GM23338 (cell line): ENCODE measurements around the gene CYTH1. TPM values are rescaled to one million over a fixed set of nuclear protein-coding genes. Genes with fewer than 3 reads are reported as not detected.

Experiments
- ATAC-seq: fragments of 200-7000 bp; cut with Tn5 transposase; 3 replicates; pipeline ENCODE4 v1.9.1; 2020
- DNase-seq: peaks from one replicate; pipeline ENCODE4 v3.0.0-alpha.2; 2015; ENCODE audit warnings: low spot score
- H2AFZ ChIP-seq: fragments of 200-600 bp; sonication (generic); 2 replicates; pipeline ENCODE4 v1.8.0; 2016; ENCODE audit warnings: antibody characterized with exemption, mild to moderate bottlenecking, moderate library complexity
- H3F3A ChIP-seq: fragments of 200-600 bp; sonication (generic); replicated peaks from 2 replicates; pipeline ENCODE4 v1.8.0; 2017; ENCODE audit warnings: antibody characterized with exemption, mixed run types, low read depth
- H3K27ac ChIP-seq: fragments of 200-600 bp; sonication (generic); 2 replicates; pipeline ENCODE4 v1.6.1; 2016; ENCODE audit warnings: low read depth
- H3K27me3 ChIP-seq: fragments of 200-600 bp; sonication (generic); 2 replicates; pipeline ENCODE4 v1.8.0; 2016; ENCODE audit warnings: mild to moderate bottlenecking, mixed run types, moderate library complexity; ENCODE audit not compliant: insufficient read depth
- H3K36me3 ChIP-seq: fragments of 200-600 bp; sonication (generic); 2 replicates; pipeline ENCODE4 v1.8.0; 2016; ENCODE audit warnings: mild to moderate bottlenecking; ENCODE audit not compliant: insufficient read depth
- H3K4me1 ChIP-seq: fragments of 200-600 bp; sonication (generic); 2 replicates; pipeline ENCODE4 v1.8.0; 2016; ENCODE audit warnings: mild to moderate bottlenecking, moderate library complexity; ENCODE audit not compliant: insufficient read depth
- H3K4me2 ChIP-seq: fragments of 200-600 bp; sonication (generic); 2 replicates; pipeline ENCODE4 v1.7.1; 2017; ENCODE audit warnings: mixed run types
- H3K4me3 ChIP-seq: fragments of 200-600 bp; sonication (generic); 2 replicates; pipeline ENCODE4 v1.6.1; 2016; ENCODE audit warnings: mixed run types
- H3K79me2 ChIP-seq: fragments of 200-600 bp; sonication (generic); replicated peaks from 2 replicates; pipeline ENCODE4 v1.8.0; 2017; ENCODE audit warnings: mild to moderate bottlenecking; ENCODE audit not compliant: insufficient read depth
- H3K9me2 ChIP-seq: fragments of 200-600 bp; sonication (generic); 2 replicates; pipeline ENCODE4 v1.8.0; 2017; ENCODE audit not compliant: insufficient read depth
- H4K20me1 ChIP-seq: fragments of 200-600 bp; sonication (generic); replicated peaks from 2 replicates; pipeline ENCODE4 v1.8.0; 2017; ENCODE audit warnings: mild to moderate bottlenecking; ENCODE audit not compliant: insufficient read depth
- H3K27ac Mint-ChIP-seq: 2 replicates; pipeline ENCODE4 v1.8.0; 2020; ENCODE audit warnings: inconsistent platforms, mild to moderate bottlenecking, moderate library complexity, mixed read lengths
- H3K27me3 Mint-ChIP-seq: 3 replicates; pipeline ENCODE4 v1.8.0; 2022; ENCODE audit warnings: low read depth, mild to moderate bottlenecking, moderate library complexity, mixed read lengths, inconsistent platforms; ENCODE audit not compliant: insufficient read depth, poor library complexity
- H3K36me3 Mint-ChIP-seq: 3 replicates; pipeline ENCODE4 v1.8.0; 2021; ENCODE audit warnings: low read depth, mild to moderate bottlenecking, inconsistent platforms, moderate library complexity, mixed read lengths
- H3K4me1 Mint-ChIP-seq: 3 replicates; pipeline ENCODE4 v1.8.0; 2020; ENCODE audit warnings: mild to moderate bottlenecking, inconsistent platforms, mixed read lengths
- H3K4me3 Mint-ChIP-seq: 3 replicates; pipeline ENCODE4 v1.8.0; 2021; ENCODE audit warnings: moderate library complexity, mild to moderate bottlenecking, inconsistent platforms, mixed read lengths
- H3K9me3 Mint-ChIP-seq: 3 replicates; pipeline ENCODE4 v1.8.0; 2020; ENCODE audit warnings: moderate library complexity, mild to moderate bottlenecking, inconsistent platforms, mixed read lengths
- CREB1 ChIP-seq: fragments of 250-450 bp; sonication (Bioruptor Pico); IDR thresholded peaks from 2 replicates; pipeline ENCODE4 v1.5.0; 2020; ENCODE audit warnings: low read depth, mild to moderate bottlenecking, moderate library complexity
- EZH2 ChIP-seq: fragments of 200-600 bp; sonication (generic); IDR thresholded peaks from one replicate; pipeline ENCODE4 v1.8.0; 2017; ENCODE audit warnings: antibody characterized with exemption, mild to moderate bottlenecking, low read depth; ENCODE audit not compliant: unreplicated experiment
- EZH2phosphoT487 ChIP-seq: fragments of 200-600 bp; sonication (generic); IDR thresholded peaks from one replicate; pipeline ENCODE4 v1.8.1; 2018; ENCODE audit warnings: antibody characterized with exemption; ENCODE audit not compliant: unreplicated experiment
- JUNB ChIP-seq: IDR thresholded peaks from one replicate; pipeline ENCODE4 v1.6.1; 2016; ENCODE audit warnings: antibody characterized with exemption; ENCODE audit not compliant: unreplicated experiment
- NANOG ChIP-seq: IDR thresholded peaks from 2 replicates; pipeline ENCODE4 v1.6.1; 2016; ENCODE audit warnings: antibody characterized with exemption, borderline replicate concordance
- POLR2AphosphoS5 ChIP-seq: IDR thresholded peaks from 2 replicates; pipeline ENCODE4 v1.6.1; 2016; ENCODE audit warnings: antibody characterized with exemption, low read depth
- STAT1 ChIP-seq: IDR thresholded peaks from one replicate; pipeline ENCODE4 v1.6.1; 2016; ENCODE audit warnings: antibody characterized with exemption; ENCODE audit not compliant: unreplicated experiment
- ZNF114 ChIP-seq: fragments of 250-450 bp; sonication (Bioruptor Pico); IDR thresholded peaks from 2 replicates; pipeline ENCODE4 v1.5.0; 2020; ENCODE audit warnings: mild to moderate bottlenecking, moderate library complexity
- ZNF331 ChIP-seq: fragments of 250-450 bp; sonication (Bioruptor Pico); IDR thresholded peaks from 2 replicates; pipeline ENCODE4 v1.5.0; 2020; ENCODE audit warnings: low read depth, mild to moderate bottlenecking, moderate library complexity
- polyA plus RNA-seq: library from polyadenylated mRNA; unstranded; fragments of >200 nt; fragmentation: Nextera tagmentation; extraction: Ambion mirVana; gene quantifications from 2 replicates; pipeline ENCODE4 v1.2.1, GENCODE V29; 2016
- total RNA-seq: library from RNA; depleted of rRNA; stranded (reverse); fragments of >200 nt; shearing (Covaris generic); gene quantifications from 2 replicates; pipeline ENCODE4 v1.2.3, GENCODE V29; 2014
- TF ChIP-seq, protein P1 (sequence below), 2 experiments: fragments of 200-600 bp in 1 of 2; sonication (generic) in 1 of 2; conservative IDR thresholded peaks; 2 replicates each; pipeline versions ENCODE4 v1.5.1 to v1.6.1; 2016 to 2017; ENCODE audit warnings: antibody characterized with exemption in 2 of 2, low read depth in 2 of 2, mild to moderate bottlenecking in 2 of 2, moderate library complexity in 1 of 2
- TF ChIP-seq, protein P2 (sequence below): fragments of 250-450 bp; sonication (Bioruptor Pico); IDR thresholded peaks from 2 replicates; pipeline ENCODE4 v1.5.0; 2020; ENCODE audit warnings: mild to moderate bottlenecking, moderate library complexity
- TF ChIP-seq, protein P3 (sequence below): IDR thresholded peaks from one replicate; pipeline ENCODE4 v1.6.1; 2018; ENCODE audit warnings: antibody characterized with exemption; ENCODE audit not compliant: unreplicated experiment
- TF ChIP-seq, protein P4 (sequence below): IDR thresholded peaks from 2 replicates; pipeline ENCODE4 v1.6.1; 2016; ENCODE audit warnings: antibody characterized with exemption

CYTH1 gene
- total and polyA plus RNA-seq, 2 experiments from 2014 or later, result 13.8 to 14.5 TPM

DNA sequence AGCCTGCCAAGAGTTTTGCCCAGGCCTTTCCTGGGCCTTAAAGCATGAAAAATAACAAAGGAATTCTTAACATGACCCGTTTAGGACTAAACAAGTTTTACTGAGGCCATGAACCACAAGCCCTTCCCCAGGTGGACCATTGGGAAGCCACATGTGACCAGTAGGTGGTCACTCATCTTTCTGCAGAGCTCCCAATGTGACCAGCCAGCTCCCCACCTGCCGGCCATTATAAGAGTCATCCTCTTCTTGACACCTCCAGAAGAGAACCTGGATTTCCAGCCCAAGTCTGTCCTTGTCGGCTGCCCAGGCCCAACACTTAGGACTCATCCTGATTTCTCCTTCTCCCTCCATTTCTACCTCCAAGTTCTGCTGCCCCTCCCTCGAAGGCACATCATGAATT is 113.2 kb downstream of the CYTH1 start:
- peaks cover 11% of the 10 kb centered on the region for H3K36me3 Mint-ChIP-seq
- ATAC-seq (no peak), DNase-seq (no peak)
- H3K36me3 ChIP-seq, result no peaks in the 10 kb centered on the region
- H3K27me3 ChIP-seq, result no peaks in the 10 kb centered on the region
- H3K27ac ChIP-seq, result no peak overlapping the region
- TF ChIP-seq CREB1 (CRISPR knock-in tag) (no peak), POLR2AphosphoS5 (no peak), ZNF114 (CRISPR knock-in tag) (no peak), EZH2 (no peak), JUNB (no peak), NANOG (no peak), EZH2phosphoT487 (no peak), ZNF331 (CRISPR knock-in tag) (no peak), STAT1 (no peak)
- TF ChIP-seq, protein P1, sequence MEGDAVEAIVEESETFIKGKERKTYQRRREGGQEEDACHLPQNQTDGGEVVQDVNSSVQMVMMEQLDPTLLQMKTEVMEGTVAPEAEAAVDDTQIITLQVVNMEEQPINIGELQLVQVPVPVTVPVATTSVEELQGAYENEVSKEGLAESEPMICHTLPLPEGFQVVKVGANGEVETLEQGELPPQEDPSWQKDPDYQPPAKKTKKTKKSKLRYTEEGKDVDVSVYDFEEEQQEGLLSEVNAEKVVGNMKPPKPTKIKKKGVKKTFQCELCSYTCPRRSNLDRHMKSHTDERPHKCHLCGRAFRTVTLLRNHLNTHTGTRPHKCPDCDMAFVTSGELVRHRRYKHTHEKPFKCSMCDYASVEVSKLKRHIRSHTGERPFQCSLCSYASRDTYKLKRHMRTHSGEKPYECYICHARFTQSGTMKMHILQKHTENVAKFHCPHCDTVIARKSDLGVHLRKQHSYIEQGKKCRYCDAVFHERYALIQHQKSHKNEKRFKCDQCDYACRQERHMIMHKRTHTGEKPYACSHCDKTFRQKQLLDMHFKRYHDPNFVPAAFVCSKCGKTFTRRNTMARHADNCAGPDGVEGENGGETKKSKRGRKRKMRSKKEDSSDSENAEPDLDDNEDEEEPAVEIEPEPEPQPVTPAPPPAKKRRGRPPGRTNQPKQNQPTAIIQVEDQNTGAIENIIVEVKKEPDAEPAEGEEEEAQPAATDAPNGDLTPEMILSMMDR (conservative IDR thresholded peaks at IDR 0.05; ENCODE audit: low read depth in 2 of 2), result no peak
- TF ChIP-seq, protein P2, sequence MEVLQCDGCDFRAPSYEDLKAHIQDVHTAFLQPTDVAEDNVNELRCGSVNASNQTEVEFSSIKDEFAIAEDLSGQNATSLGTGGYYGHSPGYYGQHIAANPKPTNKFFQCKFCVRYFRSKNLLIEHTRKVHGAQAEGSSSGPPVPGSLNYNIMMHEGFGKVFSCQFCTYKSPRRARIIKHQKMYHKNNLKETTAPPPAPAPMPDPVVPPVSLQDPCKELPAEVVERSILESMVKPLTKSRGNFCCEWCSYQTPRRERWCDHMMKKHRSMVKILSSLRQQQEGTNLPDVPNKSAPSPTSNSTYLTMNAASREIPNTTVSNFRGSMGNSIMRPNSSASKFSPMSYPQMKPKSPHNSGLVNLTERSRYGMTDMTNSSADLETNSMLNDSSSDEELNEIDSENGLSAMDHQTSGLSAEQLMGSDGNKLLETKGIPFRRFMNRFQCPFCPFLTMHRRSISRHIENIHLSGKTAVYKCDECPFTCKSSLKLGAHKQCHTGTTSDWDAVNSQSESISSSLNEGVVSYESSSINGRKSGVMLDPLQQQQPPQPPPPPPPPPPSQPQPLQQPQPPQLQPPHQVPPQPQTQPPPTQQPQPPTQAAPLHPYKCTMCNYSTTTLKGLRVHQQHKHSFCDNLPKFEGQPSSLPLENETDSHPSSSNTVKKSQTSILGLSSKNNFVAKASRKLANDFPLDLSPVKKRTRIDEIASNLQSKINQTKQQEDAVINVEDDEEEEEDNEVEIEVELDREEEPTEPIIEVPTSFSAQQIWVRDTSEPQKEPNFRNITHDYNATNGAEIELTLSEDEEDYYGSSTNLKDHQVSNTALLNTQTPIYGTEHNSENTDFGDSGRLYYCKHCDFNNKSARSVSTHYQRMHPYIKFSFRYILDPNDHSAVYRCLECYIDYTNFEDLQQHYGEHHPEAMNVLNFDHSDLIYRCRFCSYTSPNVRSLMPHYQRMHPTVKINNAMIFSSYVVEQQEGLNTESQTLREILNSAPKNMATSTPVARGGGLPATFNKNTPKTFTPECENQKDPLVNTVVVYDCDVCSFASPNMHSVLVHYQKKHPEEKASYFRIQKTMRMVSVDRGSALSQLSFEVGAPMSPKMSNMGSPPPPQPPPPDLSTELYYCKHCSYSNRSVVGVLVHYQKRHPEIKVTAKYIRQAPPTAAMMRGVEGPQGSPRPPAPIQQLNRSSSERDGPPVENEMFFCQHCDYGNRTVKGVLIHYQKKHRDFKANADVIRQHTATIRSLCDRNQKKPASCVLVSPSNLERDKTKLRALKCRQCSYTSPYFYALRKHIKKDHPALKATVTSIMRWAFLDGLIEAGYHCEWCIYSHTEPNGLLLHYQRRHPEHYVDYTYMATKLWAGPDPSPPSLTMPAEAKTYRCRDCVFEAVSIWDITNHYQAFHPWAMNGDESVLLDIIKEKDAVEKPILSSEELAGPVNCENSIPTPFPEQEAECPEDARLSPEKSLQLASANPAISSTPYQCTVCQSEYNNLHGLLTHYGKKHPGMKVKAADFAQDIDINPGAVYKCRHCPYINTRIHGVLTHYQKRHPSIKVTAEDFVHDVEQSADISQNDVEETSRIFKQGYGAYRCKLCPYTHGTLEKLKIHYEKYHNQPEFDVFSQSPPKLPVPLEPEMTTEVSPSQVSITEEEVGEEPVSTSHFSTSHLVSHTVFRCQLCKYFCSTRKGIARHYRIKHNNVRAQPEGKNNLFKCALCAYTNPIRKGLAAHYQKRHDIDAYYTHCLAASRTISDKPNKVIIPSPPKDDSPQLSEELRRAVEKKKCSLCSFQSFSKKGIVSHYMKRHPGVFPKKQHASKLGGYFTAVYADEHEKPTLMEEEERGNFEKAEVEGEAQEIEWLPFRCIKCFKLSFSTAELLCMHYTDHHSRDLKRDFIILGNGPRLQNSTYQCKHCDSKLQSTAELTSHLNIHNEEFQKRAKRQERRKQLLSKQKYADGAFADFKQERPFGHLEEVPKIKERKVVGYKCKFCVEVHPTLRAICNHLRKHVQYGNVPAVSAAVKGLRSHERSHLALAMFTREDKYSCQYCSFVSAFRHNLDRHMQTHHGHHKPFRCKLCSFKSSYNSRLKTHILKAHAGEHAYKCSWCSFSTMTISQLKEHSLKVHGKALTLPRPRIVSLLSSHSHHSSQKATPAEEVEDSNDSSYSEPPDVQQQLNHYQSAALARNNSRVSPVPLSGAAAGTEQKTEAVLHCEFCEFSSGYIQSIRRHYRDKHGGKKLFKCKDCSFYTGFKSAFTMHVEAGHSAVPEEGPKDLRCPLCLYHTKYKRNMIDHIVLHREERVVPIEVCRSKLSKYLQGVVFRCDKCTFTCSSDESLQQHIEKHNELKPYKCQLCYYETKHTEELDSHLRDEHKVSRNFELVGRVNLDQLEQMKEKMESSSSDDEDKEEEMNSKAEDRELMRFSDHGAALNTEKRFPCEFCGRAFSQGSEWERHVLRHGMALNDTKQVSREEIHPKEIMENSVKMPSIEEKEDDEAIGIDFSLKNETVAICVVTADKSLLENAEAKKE (CRISPR knock-in tag), result no peak
- TF ChIP-seq, protein P3, sequence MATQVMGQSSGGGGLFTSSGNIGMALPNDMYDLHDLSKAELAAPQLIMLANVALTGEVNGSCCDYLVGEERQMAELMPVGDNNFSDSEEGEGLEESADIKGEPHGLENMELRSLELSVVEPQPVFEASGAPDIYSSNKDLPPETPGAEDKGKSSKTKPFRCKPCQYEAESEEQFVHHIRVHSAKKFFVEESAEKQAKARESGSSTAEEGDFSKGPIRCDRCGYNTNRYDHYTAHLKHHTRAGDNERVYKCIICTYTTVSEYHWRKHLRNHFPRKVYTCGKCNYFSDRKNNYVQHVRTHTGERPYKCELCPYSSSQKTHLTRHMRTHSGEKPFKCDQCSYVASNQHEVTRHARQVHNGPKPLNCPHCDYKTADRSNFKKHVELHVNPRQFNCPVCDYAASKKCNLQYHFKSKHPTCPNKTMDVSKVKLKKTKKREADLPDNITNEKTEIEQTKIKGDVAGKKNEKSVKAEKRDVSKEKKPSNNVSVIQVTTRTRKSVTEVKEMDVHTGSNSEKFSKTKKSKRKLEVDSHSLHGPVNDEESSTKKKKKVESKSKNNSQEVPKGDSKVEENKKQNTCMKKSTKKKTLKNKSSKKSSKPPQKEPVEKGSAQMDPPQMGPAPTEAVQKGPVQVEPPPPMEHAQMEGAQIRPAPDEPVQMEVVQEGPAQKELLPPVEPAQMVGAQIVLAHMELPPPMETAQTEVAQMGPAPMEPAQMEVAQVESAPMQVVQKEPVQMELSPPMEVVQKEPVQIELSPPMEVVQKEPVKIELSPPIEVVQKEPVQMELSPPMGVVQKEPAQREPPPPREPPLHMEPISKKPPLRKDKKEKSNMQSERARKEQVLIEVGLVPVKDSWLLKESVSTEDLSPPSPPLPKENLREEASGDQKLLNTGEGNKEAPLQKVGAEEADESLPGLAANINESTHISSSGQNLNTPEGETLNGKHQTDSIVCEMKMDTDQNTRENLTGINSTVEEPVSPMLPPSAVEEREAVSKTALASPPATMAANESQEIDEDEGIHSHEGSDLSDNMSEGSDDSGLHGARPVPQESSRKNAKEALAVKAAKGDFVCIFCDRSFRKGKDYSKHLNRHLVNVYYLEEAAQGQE, result no peak
- TF ChIP-seq, protein P4, sequence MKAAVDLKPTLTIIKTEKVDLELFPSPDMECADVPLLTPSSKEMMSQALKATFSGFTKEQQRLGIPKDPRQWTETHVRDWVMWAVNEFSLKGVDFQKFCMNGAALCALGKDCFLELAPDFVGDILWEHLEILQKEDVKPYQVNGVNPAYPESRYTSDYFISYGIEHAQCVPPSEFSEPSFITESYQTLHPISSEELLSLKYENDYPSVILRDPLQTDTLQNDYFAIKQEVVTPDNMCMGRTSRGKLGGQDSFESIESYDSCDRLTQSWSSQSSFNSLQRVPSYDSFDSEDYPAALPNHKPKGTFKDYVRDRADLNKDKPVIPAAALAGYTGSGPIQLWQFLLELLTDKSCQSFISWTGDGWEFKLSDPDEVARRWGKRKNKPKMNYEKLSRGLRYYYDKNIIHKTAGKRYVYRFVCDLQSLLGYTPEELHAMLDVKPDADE, result no peak
- H3K4me3 ChIP-seq, result no peak overlapping the region
- peaks cover 10% of the 10 kb centered on the region for H3K4me1 Mint-ChIP-seq
- no peak overlapping the region for H3K4me2 ChIP-seq
- H3K79me2 ChIP-seq, result no peaks in the 10 kb centered on the region
- no peak overlapping the region for H3K4me3 Mint-ChIP-seq
- peaks cover 6% of the 10 kb centered on the region for H3K27me3 Mint-ChIP-seq
- H3K9me2 ChIP-seq, result no peaks in the 10 kb centered on the region
- no peak overlapping the region for H3K27ac Mint-ChIP-seq
- no peaks in the 10 kb centered on the region for H3K4me1 ChIP-seq
- H3K9me3 Mint-ChIP-seq, result peaks cover 3% of the 10 kb centered on the region; the same call in 2 of the 3 replicates
- no peaks in the 10 kb centered on the region for H4K20me1 ChIP-seq
- no peak overlapping the region for H2AFZ ChIP-seq
- H3F3A ChIP-seq, result no peaks in the 10 kb centered on the region
